HEK293 (cell line): ENCODE measurements around the gene PTCRA.

Source experiments
- CTCF ChIA-PET: fragments of 350-600 bp; formaldehyde crosslinking; extraction: SDS; loops from one replicate; lab custom pipeline; 2021; ENCODE audit warnings: antibody characterized with exemption; lab: Yijun Ruan, JAX
- POLR2A ChIA-PET: fragments of 300-600 bp; formaldehyde crosslinking; extraction: SDS; loops from one replicate; lab custom pipeline; 2020; ENCODE audit warnings: antibody characterized with exemption, inconsistent platforms; lab: Yijun Ruan, JAX
- H3K27ac ChIP-seq: fragments of 200-500 bp; sonication (Bioruptor generic); 2 replicates; pipeline ENCODE4 v1.5.1; 2014; ENCODE audit warnings: low read depth, low read length, control low read depth, inconsistent platforms; ENCODE audit errors: extremely low read depth
- H3K36me3 ChIP-seq, 2 experiments: fragments of 200-500 bp in 1 of 2; sonication (Bioruptor generic) in 1 of 2; 1 replicate in 1 of 2; 2 replicates in 1 of 2; pipeline ENCODE4 v1.5.1; 2014 to 2017; ENCODE audit warnings: inconsistent platforms in 2 of 2, low read length in 2 of 2; ENCODE audit not compliant: control insufficient read depth in 2 of 2, insufficient read depth in 1 of 2
- H3K4me1 ChIP-seq: fragments of 200-500 bp; sonication (Bioruptor generic); 2 replicates; pipeline ENCODE4 v1.5.1; 2014; ENCODE audit warnings: mild to moderate bottlenecking, low read length, inconsistent platforms; ENCODE audit not compliant: control insufficient read depth, insufficient read depth
- H3K4me3 ChIP-seq: 2 replicates; pipeline ENCODE4 v1.5.1; 2011; ENCODE audit warnings: low read depth, mild to moderate bottlenecking, control low read depth, low read length, moderate library complexity
- H3K9me3 ChIP-seq: fragments of 200-500 bp; sonication (Bioruptor generic); 2 replicates; pipeline ENCODE4 v1.5.1; 2014; ENCODE audit warnings: low read depth, low read length, inconsistent platforms; ENCODE audit not compliant: control insufficient read depth, insufficient read depth
- GLI4 ChIP-seq: fragments of 450-650 bp; formaldehyde crosslinking; IDR thresholded peaks from 2 replicates; pipeline ENCODE4 v1.5.1; 2016; ENCODE audit warnings: missing biosample characterization, missing genetic modification characterization
- KLF16 ChIP-seq: fragments of 450-650 bp; formaldehyde crosslinking; IDR thresholded peaks from 2 replicates; pipeline ENCODE4 v1.5.1; 2017; ENCODE audit warnings: missing biosample characterization, missing genetic modification characterization
- SP2 ChIP-seq: fragments of 450-650 bp; formaldehyde crosslinking; IDR thresholded peaks from 2 replicates; pipeline ENCODE4 v1.5.1; 2016; ENCODE audit warnings: missing biosample characterization, missing genetic modification characterization
- SP3 ChIP-seq: fragments of 450-650 bp; formaldehyde crosslinking; IDR thresholded peaks from 2 replicates; pipeline ENCODE4 v1.5.1; 2016; ENCODE audit warnings: missing biosample characterization, missing genetic modification characterization
- ZBTB21 ChIP-seq: fragments of 450-650 bp; formaldehyde crosslinking; IDR thresholded peaks from 2 replicates; pipeline ENCODE4 v1.5.1; 2017; ENCODE audit warnings: missing biosample characterization, missing genetic modification characterization
- ZBTB48 ChIP-seq: fragments of 450-650 bp; formaldehyde crosslinking; IDR thresholded peaks from 2 replicates; pipeline ENCODE4 v1.5.1; 2016; ENCODE audit warnings: missing biosample characterization, missing genetic modification characterization
- ZEB2 ChIP-seq: fragments of 450-650 bp; formaldehyde crosslinking; IDR thresholded peaks from 2 replicates; pipeline ENCODE4 v1.5.1; 2016; ENCODE audit warnings: missing biosample characterization, missing genetic modification characterization
- ZNF2 ChIP-seq: fragments of 450-650 bp; formaldehyde crosslinking; IDR thresholded peaks from 2 replicates; pipeline ENCODE4 v1.5.1; 2016; ENCODE audit warnings: missing biosample characterization, missing genetic modification characterization
- ZNF335 ChIP-seq: fragments of 450-650 bp; formaldehyde crosslinking; conservative IDR thresholded peaks from 2 replicates; pipeline ENCODE4 v1.5.1; 2016; ENCODE audit warnings: missing biosample characterization, missing genetic modification characterization
- ZNF341 ChIP-seq: fragments of 450-650 bp; formaldehyde crosslinking; IDR thresholded peaks from 2 replicates; pipeline ENCODE4; 2016; ENCODE audit warnings: low read depth, missing biosample characterization, missing genetic modification characterization
- ZNF391 ChIP-seq: fragments of 450-650 bp; formaldehyde crosslinking; IDR thresholded peaks from 2 replicates; pipeline ENCODE4 v1.5.1; 2016; ENCODE audit warnings: low read depth, missing biosample characterization, missing genetic modification characterization, borderline replicate concordance
- ZNF423 ChIP-seq: fragments of 450-650 bp; formaldehyde crosslinking; IDR thresholded peaks from 2 replicates; pipeline ENCODE4 v1.5.1; 2016; ENCODE audit warnings: missing biosample characterization, missing genetic modification characterization
- ZNF501 ChIP-seq: fragments of 450-650 bp; formaldehyde crosslinking; IDR thresholded peaks from 2 replicates; pipeline ENCODE4 v1.5.1; 2016; ENCODE audit warnings: missing biosample characterization, missing genetic modification characterization
- ZNF521 ChIP-seq: fragments of 450-650 bp; formaldehyde crosslinking; IDR thresholded peaks from 2 replicates; pipeline ENCODE4 v1.5.1; 2017; ENCODE audit warnings: missing biosample characterization, mild to moderate bottlenecking, missing genetic modification characterization
- ZNF558 ChIP-seq: fragments of 450-650 bp; formaldehyde crosslinking; IDR thresholded peaks from 2 replicates; pipeline ENCODE4 v1.5.1; 2016; ENCODE audit warnings: missing biosample characterization, missing genetic modification characterization
- ZNF600 ChIP-seq: fragments of 450-650 bp; formaldehyde crosslinking; IDR thresholded peaks from 2 replicates; pipeline ENCODE4 v1.5.1; 2016; ENCODE audit warnings: missing biosample characterization, missing genetic modification characterization
- ZNF658 ChIP-seq: fragments of 450-650 bp; formaldehyde crosslinking; IDR thresholded peaks from 2 replicates; pipeline ENCODE4; 2016; ENCODE audit warnings: missing biosample characterization, missing genetic modification characterization
- ZNF660 ChIP-seq: fragments of 450-650 bp; IDR thresholded peaks from 2 replicates; pipeline ENCODE4 v1.5.1; 2018; ENCODE audit warnings: missing biosample characterization, mild to moderate bottlenecking, missing genetic modification characterization
- ZNF701 ChIP-seq: fragments of 450-650 bp; formaldehyde crosslinking; IDR thresholded peaks from 2 replicates; pipeline ENCODE4 v1.5.1; 2016; ENCODE audit warnings: missing biosample characterization, missing genetic modification characterization
- ZNF768 ChIP-seq: fragments of 450-650 bp; formaldehyde crosslinking; IDR thresholded peaks from 2 replicates; pipeline ENCODE4 v1.5.1; 2018; ENCODE audit warnings: missing biosample characterization, mild to moderate bottlenecking, missing genetic modification characterization
- TF ChIP-seq, protein P1 (sequence below): fragments of 450-650 bp; formaldehyde crosslinking; conservative IDR thresholded peaks from 2 replicates; pipeline ENCODE4 v1.5.1; 2016; ENCODE audit warnings: low read depth, missing biosample characterization, missing genetic modification characterization
- TF ChIP-seq, protein P2 (sequence below): fragments of 450-650 bp; formaldehyde crosslinking; IDR thresholded peaks from 2 replicates; pipeline ENCODE4 v1.5.1; 2016; ENCODE audit warnings: missing biosample characterization, missing genetic modification characterization
- TF ChIP-seq, protein P3 (sequence below): fragments of 450-650 bp; formaldehyde crosslinking; IDR thresholded peaks from 2 replicates; pipeline ENCODE4 v1.5.1; 2017; ENCODE audit warnings: missing biosample characterization, missing genetic modification characterization
- TF ChIP-seq, protein P4 (sequence below): fragments of 450-650 bp; formaldehyde crosslinking; IDR thresholded peaks from 2 replicates; pipeline ENCODE4 v1.5.1; 2016; ENCODE audit warnings: missing biosample characterization, missing genetic modification characterization
- TF ChIP-seq, protein P5 (sequence below): fragments of 450-650 bp; formaldehyde crosslinking; IDR thresholded peaks from 2 replicates; pipeline ENCODE4 v1.5.1; 2016; ENCODE audit warnings: missing biosample characterization, missing genetic modification characterization

Gene PTCRA

DNA sequence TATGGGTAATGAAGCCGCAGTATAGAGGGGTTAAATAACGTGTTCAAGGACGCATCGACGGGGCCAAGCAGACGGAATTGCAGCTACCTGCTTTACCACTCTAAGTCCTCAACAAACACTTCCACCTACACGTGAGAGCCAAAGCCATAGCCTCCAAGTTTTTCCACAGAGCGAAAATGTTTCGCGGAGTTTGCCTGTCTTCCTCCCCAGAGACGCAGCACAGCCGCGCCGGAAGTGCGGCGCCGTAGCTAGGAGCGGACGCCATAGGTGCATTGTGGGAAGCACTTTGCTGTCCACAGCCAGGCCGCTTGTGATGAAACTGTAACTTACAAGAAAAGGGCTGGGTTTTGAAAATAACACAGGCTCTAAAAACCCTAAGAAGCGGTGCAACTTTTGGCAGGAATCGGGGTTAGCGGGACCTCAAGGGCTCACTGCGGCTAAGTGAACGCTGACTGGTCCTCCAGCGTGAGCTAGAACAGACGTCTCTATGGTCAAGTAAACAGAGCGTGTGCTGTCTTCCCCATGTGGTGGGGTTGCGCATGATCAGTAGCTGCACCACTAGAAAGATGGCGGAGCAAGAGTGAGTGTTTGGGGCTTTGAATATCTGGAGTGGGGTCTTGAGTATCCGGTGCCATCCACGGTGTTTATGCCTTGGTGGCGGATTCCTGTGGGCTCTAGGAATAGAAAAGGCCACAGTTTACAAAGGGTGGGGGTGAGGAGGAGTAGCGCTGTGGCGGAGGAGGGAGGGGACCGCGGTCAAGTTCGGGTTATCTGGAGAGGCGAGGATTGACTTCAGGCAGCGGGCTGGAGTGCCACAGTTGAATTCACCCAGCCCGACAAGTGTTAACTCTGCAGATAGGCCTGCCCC lies 36.2 kb upstream of the PTCRA start, which contains the start of gene RPL7L1:
RPL7L1 (plus strand) TSS at position 245 of the 868 bp plus-strand sequence; CDS start at position 540, 295 bp downstream.
- ChIA-PET CTCF (interaction anchor here (0.7 to 6.2 kb wide), 11 partner anchors 10 to 1094 kb away, joined by 3 to 79 read pairs (median 3); partner anchors contain the start of gene TBCC), POLR2A (interaction anchor here (0.5 to 5.8 kb wide), 32 partner anchors 8 to 1093 kb away, joined by 3 to 87 read pairs (median 4); partner anchors contain the start of genes BICRAL, BYSL, CNPY3 and CUL7)
- peak within 1 kb of the TSS; percentile 95 for H3K4me3 ChIP-seq
- H3K9me3 ChIP-seq, result no peaks in the 10 kb centered on the region
- peaks cover 35% of the 10 kb centered on the region in 2 experiments for H3K36me3 ChIP-seq
- H3K27ac ChIP-seq, result peak within 1 kb of the TSS; percentile 99
- no peaks in the 10 kb centered on the region for H3K4me1 ChIP-seq
- TF ChIP-seq, protein P1, sequence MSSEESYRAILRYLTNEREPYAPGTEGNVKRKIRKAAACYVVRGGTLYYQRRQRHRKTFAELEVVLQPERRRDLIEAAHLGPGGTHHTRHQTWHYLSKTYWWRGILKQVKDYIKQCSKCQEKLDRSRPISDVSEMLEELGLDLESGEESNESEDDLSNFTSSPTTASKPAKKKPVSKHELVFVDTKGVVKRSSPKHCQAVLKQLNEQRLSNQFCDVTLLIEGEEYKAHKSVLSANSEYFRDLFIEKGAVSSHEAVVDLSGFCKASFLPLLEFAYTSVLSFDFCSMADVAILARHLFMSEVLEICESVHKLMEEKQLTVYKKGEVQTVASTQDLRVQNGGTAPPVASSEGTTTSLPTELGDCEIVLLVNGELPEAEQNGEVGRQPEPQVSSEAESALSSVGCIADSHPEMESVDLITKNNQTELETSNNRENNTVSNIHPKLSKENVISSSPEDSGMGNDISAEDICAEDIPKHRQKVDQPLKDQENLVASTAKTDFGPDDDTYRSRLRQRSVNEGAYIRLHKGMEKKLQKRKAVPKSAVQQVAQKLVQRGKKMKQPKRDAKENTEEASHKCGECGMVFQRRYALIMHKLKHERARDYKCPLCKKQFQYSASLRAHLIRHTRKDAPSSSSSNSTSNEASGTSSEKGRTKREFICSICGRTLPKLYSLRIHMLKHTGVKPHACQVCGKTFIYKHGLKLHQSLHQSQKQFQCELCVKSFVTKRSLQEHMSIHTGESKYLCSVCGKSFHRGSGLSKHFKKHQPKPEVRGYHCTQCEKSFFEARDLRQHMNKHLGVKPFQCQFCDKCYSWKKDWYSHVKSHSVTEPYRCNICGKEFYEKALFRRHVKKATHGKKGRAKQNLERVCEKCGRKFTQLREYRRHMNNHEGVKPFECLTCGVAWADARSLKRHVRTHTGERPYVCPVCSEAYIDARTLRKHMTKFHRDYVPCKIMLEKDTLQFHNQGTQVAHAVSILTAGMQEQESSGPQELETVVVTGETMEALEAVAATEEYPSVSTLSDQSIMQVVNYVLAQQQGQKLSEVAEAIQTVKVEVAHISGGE (tag by site-specific recombination), result peak; percentile 89
- TF ChIP-seq, protein P2, sequence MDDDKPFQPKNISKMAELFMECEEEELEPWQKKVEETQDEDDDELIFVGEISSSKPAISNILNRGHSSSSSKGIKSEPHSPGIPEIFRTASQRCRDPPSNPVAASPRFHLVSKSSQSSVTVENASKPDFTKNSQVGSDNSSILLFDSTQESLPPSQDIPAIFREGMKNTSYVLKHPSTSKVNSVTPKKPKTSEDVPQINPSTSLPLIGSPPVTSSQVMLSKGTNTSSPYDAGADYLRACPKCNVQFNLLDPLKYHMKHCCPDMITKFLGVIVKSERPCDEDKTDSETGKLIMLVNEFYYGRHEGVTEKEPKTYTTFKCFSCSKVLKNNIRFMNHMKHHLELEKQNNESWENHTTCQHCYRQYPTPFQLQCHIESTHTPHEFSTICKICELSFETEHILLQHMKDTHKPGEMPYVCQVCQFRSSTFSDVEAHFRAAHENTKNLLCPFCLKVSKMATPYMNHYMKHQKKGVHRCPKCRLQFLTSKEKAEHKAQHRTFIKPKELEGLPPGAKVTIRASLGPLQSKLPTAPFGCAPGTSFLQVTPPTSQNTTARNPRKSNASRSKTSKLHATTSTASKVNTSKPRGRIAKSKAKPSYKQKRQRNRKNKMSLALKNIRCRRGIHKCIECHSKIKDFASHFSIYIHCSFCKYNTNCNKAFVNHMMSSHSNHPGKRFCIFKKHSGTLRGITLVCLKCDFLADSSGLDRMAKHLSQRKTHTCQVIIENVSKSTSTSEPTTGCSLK (tag by site-specific recombination), result no peak
- no peak for TF ChIP-seq ZNF701 (tag by site-specific recombination)
- TF ChIP-seq ZEB2, result peak; percentile 52; the same call in 1 of the 2 replicates
- no peak for TF ChIP-seq ZBTB48
- 0 out of 2 replicates have a peak, but pooled peaks have one; percentile 22 for TF ChIP-seq ZNF423 (tag by site-specific recombination)
- peak; percentile 72 for TF ChIP-seq ZNF501
- TF ChIP-seq, protein P3, sequence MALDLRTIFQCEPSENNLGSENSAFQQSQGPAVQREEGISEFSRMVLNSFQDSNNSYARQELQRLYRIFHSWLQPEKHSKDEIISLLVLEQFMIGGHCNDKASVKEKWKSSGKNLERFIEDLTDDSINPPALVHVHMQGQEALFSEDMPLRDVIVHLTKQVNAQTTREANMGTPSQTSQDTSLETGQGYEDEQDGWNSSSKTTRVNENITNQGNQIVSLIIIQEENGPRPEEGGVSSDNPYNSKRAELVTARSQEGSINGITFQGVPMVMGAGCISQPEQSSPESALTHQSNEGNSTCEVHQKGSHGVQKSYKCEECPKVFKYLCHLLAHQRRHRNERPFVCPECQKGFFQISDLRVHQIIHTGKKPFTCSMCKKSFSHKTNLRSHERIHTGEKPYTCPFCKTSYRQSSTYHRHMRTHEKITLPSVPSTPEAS (tag by site-specific recombination), result peak; percentile 51; the same call in 1 of the 2 replicates
- TF ChIP-seq KLF16 (tag by site-specific recombination), result peak; percentile 35; the same call in 1 of the 2 replicates
- peak; percentile 68 for TF ChIP-seq ZNF2 (tag by site-specific recombination)
- TF ChIP-seq ZNF341 (tag by site-specific recombination), result peak; percentile 89
- 0 out of 2 replicates have a peak, but pooled peaks have one; percentile 20 for TF ChIP-seq ZNF391
- TF ChIP-seq ZNF658 (tag by site-specific recombination), result no peak
- peak; percentile 15; the same call in 1 of the 2 replicates for TF ChIP-seq ZNF558 (tag by site-specific recombination)
- TF ChIP-seq ZNF600 (tag by site-specific recombination), result peak; percentile 52; the same call in 1 of the 2 replicates
- TF ChIP-seq SP2 (tag by site-specific recombination), result peak; percentile 53
- TF ChIP-seq, protein P4, sequence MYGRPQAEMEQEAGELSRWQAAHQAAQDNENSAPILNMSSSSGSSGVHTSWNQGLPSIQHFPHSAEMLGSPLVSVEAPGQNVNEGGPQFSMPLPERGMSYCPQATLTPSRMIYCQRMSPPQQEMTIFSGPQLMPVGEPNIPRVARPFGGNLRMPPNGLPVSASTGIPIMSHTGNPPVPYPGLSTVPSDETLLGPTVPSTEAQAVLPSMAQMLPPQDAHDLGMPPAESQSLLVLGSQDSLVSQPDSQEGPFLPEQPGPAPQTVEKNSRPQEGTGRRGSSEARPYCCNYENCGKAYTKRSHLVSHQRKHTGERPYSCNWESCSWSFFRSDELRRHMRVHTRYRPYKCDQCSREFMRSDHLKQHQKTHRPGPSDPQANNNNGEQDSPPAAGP (tag by site-specific recombination), result peak; percentile 39
- no peak for TF ChIP-seq ZNF521 (tag by site-specific recombination)
- peak; percentile 40; the same call in 1 of the 2 replicates for TF ChIP-seq SP3 (tag by site-specific recombination)
- TF ChIP-seq ZNF335 (tag by site-specific recombination), result peak; percentile 99
- TF ChIP-seq ZBTB21, result peak; percentile 51
- peak; percentile 31; the same call in 1 of the 2 replicates for TF ChIP-seq ZNF768 (tag by site-specific recombination)
- TF ChIP-seq GLI4 (tag by site-specific recombination), result 0 out of 2 replicates have a peak, but pooled peaks have one; percentile 39
- peak; percentile 88 for TF ChIP-seq ZNF660 (tag by site-specific recombination)
- TF ChIP-seq, protein P5, sequence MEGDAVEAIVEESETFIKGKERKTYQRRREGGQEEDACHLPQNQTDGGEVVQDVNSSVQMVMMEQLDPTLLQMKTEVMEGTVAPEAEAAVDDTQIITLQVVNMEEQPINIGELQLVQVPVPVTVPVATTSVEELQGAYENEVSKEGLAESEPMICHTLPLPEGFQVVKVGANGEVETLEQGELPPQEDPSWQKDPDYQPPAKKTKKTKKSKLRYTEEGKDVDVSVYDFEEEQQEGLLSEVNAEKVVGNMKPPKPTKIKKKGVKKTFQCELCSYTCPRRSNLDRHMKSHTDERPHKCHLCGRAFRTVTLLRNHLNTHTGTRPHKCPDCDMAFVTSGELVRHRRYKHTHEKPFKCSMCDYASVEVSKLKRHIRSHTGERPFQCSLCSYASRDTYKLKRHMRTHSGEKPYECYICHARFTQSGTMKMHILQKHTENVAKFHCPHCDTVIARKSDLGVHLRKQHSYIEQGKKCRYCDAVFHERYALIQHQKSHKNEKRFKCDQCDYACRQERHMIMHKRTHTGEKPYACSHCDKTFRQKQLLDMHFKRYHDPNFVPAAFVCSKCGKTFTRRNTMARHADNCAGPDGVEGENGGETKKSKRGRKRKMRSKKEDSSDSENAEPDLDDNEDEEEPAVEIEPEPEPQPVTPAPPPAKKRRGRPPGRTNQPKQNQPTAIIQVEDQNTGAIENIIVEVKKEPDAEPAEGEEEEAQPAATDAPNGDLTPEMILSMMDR (tag by site-specific recombination), result peak; percentile 63
